Measurements from ENCODE around the gene TAF15. TPM values are rescaled to one million over a fixed set of nuclear protein-coding genes. Genes with fewer than 3 reads are reported as not detected.

TAF15 gene
- polyA plus RNA-seq, 1 donor from 2014 or later: 45.8 TPM

DNA sequence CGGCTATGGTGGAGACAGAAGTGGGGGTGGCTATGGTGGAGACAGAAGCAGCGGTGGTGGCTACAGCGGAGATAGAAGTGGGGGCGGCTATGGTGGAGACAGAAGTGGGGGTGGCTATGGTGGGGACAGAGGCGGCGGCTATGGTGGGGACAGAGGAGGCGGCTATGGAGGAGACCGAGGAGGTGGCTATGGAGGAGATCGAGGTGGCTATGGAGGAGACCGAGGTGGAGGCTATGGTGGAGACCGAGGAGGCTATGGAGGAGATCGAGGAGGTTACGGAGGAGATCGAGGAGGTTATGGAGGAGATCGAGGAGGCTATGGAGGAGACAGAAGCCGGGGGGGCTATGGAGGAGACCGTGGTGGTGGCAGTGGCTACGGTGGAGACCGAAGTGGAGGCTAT, 35.3 kb downstream of the TAF15 start:
- Histone ChIP-seq H3K27me3 (ENCODE audit: insufficient read depth, low read depth, low read length) (no peaks in the 10 kb centered on the region), H3K27ac (ENCODE audit: low read length) (no peak overlapping the region), H3K9me2 (ENCODE audit: insufficient read depth, low read length) (no peaks in the 10 kb centered on the region), H3K4me2 (ENCODE audit: low read length) (no peak overlapping the region), H3K79me2 (replicated peaks; ENCODE audit: insufficient read depth, low read length) (no peaks in the 10 kb centered on the region), H3K4me3 (ENCODE audit: low read length) (no peak overlapping the region), H3K36me3 (ENCODE audit: insufficient read depth, low read length) (no peaks in the 10 kb centered on the region), H3K9me3 (ENCODE audit: low read length) (no peaks in the 10 kb centered on the region), H4K20me1 (ENCODE audit: insufficient read depth) (no peaks in the 10 kb centered on the region), H2AFZ (ENCODE audit: low read depth, low read length) (no peak overlapping the region), H3K9ac (ENCODE audit: low read length) (no peak overlapping the region), H3F3A (ENCODE audit: insufficient read depth, low read length, poor library complexity, severe bottlenecking) (no peaks in the 10 kb centered on the region)
- TF ChIP-seq RAD21 (conservative IDR thresholded peaks at IDR 0.05) (no peak), EP300 (conservative IDR thresholded peaks at IDR 0.05; ENCODE audit: poor library complexity, severe bottlenecking) (no peak)
- TF ChIP-seq, protein P1, sequence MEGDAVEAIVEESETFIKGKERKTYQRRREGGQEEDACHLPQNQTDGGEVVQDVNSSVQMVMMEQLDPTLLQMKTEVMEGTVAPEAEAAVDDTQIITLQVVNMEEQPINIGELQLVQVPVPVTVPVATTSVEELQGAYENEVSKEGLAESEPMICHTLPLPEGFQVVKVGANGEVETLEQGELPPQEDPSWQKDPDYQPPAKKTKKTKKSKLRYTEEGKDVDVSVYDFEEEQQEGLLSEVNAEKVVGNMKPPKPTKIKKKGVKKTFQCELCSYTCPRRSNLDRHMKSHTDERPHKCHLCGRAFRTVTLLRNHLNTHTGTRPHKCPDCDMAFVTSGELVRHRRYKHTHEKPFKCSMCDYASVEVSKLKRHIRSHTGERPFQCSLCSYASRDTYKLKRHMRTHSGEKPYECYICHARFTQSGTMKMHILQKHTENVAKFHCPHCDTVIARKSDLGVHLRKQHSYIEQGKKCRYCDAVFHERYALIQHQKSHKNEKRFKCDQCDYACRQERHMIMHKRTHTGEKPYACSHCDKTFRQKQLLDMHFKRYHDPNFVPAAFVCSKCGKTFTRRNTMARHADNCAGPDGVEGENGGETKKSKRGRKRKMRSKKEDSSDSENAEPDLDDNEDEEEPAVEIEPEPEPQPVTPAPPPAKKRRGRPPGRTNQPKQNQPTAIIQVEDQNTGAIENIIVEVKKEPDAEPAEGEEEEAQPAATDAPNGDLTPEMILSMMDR (IDR thresholded peaks at IDR 0.05; ENCODE audit: poor library complexity, severe bottlenecking): no peak
- TF ChIP-seq, protein P2, sequence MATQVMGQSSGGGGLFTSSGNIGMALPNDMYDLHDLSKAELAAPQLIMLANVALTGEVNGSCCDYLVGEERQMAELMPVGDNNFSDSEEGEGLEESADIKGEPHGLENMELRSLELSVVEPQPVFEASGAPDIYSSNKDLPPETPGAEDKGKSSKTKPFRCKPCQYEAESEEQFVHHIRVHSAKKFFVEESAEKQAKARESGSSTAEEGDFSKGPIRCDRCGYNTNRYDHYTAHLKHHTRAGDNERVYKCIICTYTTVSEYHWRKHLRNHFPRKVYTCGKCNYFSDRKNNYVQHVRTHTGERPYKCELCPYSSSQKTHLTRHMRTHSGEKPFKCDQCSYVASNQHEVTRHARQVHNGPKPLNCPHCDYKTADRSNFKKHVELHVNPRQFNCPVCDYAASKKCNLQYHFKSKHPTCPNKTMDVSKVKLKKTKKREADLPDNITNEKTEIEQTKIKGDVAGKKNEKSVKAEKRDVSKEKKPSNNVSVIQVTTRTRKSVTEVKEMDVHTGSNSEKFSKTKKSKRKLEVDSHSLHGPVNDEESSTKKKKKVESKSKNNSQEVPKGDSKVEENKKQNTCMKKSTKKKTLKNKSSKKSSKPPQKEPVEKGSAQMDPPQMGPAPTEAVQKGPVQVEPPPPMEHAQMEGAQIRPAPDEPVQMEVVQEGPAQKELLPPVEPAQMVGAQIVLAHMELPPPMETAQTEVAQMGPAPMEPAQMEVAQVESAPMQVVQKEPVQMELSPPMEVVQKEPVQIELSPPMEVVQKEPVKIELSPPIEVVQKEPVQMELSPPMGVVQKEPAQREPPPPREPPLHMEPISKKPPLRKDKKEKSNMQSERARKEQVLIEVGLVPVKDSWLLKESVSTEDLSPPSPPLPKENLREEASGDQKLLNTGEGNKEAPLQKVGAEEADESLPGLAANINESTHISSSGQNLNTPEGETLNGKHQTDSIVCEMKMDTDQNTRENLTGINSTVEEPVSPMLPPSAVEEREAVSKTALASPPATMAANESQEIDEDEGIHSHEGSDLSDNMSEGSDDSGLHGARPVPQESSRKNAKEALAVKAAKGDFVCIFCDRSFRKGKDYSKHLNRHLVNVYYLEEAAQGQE (IDR thresholded peaks at IDR 0.05; ENCODE audit: borderline replicate concordance): no peak

DNA sequence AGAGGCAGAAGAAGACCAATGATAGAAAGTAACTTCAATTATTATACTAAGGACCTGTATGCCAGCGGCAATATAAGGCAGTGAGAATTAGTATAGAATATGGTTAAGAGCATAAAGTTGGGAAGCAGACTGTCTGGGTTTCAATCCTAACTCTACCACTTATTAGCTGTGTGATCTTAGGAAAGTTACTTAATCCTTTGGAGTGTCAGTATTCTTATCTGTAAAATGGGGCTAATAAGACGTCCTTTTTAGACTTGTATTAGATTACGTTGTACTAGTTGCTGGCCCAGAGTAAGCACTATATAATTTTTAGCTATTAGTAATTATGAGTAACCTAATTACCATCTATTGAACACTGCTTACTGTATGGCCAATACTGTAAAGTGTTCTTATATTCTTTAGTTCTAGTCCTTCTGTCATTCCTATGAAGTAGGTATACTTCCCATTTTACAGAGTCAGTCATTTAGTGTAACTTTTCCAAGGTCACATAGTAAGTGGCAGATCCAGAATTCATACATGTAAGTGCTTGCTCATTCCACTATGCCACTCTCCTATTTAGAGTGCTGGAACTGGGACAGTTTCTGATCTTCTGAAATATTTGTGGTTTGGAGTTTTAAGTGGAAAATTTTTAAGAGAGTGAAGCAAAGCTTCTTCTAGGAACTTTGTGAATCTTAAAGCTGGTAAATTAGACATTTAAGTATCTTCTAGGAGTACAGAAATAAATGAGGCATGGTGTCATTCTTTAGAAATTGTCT, 36.9 kb downstream of the TAF15 start:
- no peaks in the 10 kb centered on the region for H3K36me3 ChIP-seq (ENCODE audit: insufficient read depth, low read length)

More for the DNA sequence above, 36.9 kb downstream of the TAF15 start:
- H3K9me2 ChIP-seq (ENCODE audit: insufficient read depth, low read length): no peaks in the 10 kb centered on the region
- no peak overlapping the region for H3K27ac ChIP-seq (ENCODE audit: low read length)
- no peak overlapping the region for H2AFZ ChIP-seq (ENCODE audit: low read depth, low read length)
- H3K79me2 ChIP-seq (replicated peaks; ENCODE audit: insufficient read depth, low read length): no peaks in the 10 kb centered on the region
- H3K4me2 ChIP-seq (ENCODE audit: low read length): no peak overlapping the region
- H3F3A ChIP-seq (ENCODE audit: insufficient read depth, low read length, poor library complexity, severe bottlenecking): no peaks in the 10 kb centered on the region
- no peak for TF ChIP-seq POLR2AphosphoS5 (IDR thresholded peaks at IDR 0.05)
- TF ChIP-seq, protein P2 (IDR thresholded peaks at IDR 0.05; ENCODE audit: borderline replicate concordance): no peak
- no peaks in the 10 kb centered on the region for H3K9me3 ChIP-seq (ENCODE audit: low read length)
- no peaks in the 10 kb centered on the region for H4K20me1 ChIP-seq (ENCODE audit: insufficient read depth)
- no peak overlapping the region for H3K4me3 ChIP-seq (ENCODE audit: low read length)
- H3K9ac ChIP-seq (ENCODE audit: low read length): no peak overlapping the region
- no peaks in the 10 kb centered on the region for H3K27me3 ChIP-seq (ENCODE audit: insufficient read depth, low read depth, low read length)
